ENCODE measurements around the gene PCSK5.
"Not testable (repeated sequence)": the region's sequence is repeated elsewhere in the genome, so short reads cannot be mapped to it uniquely, and the experiment has no call there.

PCSK5 gene

DNA sequence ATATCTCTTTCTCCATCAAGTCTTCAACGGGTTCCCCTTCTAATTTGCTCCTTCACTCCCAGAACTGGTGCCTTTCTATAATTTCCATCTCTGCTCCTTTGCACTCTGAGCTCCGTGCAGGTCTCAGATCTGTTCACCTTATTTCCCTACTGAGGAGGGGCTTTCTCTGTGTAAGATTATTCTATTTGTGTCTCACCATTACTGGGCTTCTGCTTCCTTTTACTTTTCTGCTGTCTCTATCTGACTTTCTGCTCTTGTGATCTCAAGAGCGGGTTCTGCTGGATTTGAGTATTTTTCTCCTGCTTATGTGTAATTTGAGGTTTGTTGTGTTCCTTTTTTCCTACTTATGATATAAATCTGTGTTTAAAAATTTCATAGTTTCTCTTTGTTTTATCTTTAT lies 117.5 kb downstream of the PCSK5 start:
- no peak for DNase-seq (ENCODE audit: low spot score)

DNA sequence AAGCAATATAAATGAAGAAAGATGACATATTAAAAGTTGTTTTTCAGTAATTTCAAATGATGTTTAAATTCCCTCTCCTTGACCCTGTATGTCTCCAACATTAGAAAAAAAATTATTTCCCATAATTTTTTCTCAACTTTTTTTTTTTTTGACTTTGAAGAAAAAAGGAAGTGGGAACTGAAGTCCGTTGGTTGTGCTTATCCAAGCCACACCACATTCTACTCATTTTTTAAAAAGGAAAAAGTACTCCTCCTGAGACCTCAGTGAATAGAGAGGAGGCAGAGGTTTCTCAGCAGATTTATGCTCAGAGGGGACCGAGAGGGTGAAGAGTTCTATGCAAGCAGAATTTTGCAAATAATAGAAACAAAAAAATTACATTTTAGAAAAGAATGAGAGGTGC lies 123.3 kb downstream of the PCSK5 start:
- no peak for DNase-seq (ENCODE audit: low spot score)

GRCh38 chr9:76018235-76018634 lies 127.8 kb downstream of the PCSK5 start:
- no peak for DNase-seq (ENCODE audit: low spot score)

- no peak for DNase-seq (ENCODE audit: low spot score)
Observed at GRCh38 chr9:76018761-76019160, 128.3 kb downstream of the PCSK5 start.

GRCh38 chr9:76020652-76021051 lies 130.2 kb downstream of the PCSK5 start:
- no peak for DNase-seq (ENCODE audit: low spot score)

DNA sequence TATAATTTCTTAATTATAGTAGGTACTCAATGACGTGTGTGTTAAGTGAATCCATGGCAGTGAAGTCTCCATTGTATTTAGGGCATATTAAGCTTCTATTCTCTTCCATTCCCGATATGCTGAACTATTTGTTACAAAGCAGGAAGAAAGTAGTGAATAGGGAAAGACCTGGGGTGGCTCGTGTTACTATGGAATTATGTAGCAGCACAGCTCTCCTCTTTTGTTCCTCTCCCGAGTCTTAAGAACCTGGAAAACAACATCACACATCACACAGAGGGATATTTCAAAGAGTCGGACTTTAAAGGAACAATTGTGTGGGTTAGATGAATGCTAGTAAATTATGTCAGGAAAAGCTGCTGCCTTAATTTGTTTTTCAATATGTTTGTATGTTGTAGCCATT lies 131.8 kb downstream of the PCSK5 start:
- no peak for DNase-seq (ENCODE audit: low spot score)

- DNase-seq (ENCODE audit: low spot score): no peak
Observed at GRCh38 chr9:76023715-76024195, 133.3 kb downstream of the PCSK5 start.

DNA sequence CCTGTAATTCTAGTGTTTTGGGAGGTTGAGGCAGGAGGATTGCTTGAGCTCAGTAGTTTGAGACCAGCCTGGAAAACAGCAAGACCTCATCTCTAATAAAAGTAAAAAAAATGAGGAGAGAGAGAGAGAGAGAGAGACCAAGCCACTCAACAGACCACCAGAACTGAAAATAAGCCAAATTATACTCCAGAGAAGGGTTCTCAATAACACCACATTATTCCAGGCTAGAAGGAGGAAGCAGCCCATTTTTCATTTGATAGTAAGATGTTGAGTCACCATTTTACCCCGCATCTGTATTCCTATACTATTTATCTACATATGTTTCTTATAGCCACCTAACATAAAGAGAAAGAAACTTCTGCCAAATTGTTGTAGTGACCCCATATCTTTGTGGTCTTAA lies 134.8 kb downstream of the PCSK5 start:
- DNase-seq (ENCODE audit: low spot score): no peak

DNA sequence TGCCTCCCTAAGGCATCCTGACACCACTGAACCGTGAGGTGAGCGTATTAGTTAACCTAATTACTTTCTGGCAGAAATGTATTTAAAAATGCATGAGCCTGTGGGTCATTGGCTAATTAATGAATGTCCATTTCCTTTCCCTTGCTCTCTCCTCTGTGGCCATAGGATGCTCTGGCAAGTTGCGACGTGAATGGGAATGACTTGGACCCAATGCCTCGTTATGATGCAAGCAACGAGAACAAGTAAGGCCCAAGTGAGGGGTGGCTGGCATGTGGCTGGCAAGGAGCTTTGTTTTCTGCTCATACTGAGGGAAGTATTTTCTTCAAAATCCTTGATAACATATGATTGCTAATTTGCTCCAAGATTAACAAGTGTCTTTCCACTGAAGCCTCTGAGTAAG lies 136.3 kb downstream of the PCSK5 start:
- no peak for DNase-seq (ENCODE audit: low spot score)

DNA sequence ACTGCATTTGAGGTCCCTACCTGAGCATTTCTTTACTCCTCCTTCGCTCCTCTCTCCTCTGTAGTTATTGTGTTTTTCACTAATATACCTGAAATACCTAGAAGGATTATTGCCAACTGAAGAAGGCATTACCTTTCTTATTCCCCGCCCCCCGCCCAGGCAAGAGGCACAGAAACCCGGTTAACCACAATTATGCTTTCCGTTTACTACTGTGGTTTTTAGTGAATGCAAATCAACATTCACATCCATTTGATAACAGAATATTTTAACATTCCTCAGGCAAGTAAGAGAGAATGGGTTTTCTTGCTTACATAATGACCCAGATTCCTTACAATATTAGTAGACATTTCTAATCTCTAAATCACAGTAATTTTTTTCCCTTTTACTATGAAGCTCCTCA lies 136.9 kb downstream of the PCSK5 start:
- no peak for DNase-seq (ENCODE audit: low spot score)

- no peak for DNase-seq (ENCODE audit: low spot score)
Observed at GRCh38 chr9:76027861-76028260, 137.4 kb downstream of the PCSK5 start.

DNA sequence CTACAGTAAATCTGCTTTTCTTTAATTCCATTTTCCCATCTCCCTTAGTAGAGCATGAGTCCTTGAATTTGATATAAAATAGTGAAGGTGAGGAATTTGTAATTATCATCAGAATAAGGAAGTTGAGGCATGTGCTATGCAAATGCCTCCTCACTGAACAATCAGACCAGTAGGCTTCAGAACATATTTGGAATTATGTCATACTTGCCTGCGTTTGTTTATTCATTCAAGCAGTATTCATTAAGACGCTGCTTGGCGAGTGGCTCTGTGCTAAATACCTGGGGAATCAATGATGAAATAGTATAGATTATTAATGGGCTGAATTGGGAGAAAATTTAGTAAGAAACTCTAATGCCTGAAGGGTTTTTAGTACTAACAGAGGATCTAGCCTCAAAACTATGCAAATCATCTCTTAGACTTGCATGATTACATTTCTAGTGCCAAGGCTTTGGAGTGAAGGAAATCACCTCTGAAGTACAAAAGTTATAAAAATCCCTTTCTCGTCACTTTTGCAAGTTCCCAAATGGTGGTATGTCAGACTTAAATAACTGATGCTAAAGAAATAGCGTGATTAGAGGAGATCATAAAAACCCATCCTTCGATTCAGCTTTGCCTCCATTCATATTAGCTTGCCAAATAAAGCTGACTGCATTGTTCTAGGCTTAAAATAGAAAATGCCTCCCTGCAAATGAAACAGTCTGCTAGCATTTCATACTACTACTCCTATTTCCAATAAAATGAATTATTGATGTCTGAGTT lies 141.7 kb downstream of the PCSK5 start:
- no peak for DNase-seq (ENCODE audit: low spot score)

DNA sequence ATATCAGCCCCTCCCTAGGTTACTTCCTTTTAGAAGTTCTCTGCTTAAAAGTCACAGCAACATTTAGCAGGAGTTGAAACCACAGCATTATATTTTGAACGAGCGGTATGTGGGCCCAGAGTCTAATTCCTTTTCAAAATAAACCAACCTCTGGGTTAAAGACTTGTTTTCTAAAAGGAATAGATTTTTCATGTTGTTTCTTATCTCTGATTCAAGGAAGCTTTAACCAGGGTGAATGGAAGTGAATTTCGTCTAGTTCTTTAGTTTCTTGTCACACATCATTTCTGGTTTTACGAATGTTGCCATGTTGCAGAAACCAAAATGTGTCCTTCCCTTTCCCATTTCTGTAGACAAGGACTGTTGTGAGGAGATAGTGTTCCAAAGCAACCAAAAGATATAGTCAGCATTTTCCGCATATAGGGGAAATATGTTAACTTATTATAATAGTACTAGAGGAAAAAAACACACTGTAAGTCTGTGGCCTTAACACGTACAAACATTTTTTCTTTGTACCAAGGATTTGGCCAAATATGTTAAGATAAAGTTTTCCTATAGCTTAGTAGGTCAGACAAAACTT lies 142.4 kb downstream of the PCSK5 start:
- DNase-seq (ENCODE audit: low spot score): no peak

DNA sequence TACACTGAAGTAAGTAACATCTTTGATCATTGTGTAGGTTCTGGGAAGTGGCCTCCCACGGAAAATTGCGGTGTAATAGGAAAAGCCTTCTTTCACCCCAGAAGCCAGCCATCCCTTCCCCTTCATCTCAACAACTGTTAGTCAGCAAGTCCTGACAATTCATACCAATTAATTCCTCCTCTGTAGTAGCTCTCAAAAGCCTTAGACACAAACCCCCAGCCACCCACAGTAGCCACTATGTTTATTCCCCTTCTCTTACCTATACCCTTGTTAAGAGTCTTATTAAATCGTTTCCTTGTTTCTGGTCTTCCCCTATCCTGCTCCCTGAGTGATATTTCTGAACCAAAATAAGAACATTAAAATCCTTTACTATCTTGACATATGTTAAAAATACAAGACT lies 143.6 kb downstream of the PCSK5 start:
- DNase-seq (ENCODE audit: low spot score): no peak

DNA sequence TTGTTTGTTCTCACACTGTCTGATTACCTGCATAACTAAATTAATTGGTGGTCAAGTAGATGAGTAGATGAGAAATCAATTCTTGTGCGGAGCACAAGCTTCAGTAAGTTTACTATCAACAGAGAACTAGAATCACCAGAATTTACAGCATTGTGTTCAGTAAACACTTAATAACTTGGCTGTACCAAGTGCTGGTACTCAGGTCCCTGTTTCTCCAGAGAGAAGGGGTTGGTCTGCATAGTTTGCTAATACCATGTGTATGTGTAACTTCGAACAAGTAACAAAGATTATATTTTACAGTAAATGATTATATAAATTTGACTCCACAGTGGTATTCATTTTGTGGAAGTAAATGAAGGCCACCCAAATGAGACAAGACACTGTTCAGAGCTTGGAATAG lies 146.3 kb downstream of the PCSK5 start:
- DNase-seq (ENCODE audit: low spot score): no peak

DNA sequence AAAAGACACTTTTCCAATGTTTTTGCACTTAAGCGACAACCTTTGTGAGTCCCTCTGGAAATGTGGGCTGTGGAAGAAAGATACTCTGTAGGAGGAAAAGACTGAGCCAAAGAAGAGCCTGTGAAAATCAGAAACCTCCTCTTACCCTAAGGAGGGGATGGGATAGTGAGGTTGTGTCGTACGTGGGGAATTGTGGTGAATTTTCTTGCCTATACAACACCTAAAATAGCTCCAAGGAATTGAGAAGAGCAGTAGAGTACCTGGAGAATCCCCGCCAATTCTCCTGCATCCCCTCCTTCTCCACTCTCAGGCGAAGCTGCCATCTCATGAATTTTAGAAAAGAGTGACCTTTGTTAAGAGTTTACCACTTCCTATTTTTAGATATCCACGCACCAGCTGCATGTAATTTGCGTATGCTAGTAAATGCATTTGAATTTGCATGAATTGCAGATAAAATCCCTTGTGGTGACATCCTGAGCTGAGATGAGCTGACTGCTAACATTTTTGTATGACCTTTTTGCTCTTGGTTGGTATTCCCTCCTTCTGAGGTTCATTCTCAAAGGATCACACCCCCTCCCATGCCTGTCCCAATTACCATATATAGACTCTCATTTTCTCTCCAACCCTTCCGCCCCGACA lies 147.2 kb downstream of the PCSK5 start:
- DNase-seq (ENCODE audit: low spot score): no peak

- DNase-seq (ENCODE audit: low spot score): no peak
Observed at GRCh38 chr9:76038431-76038830, 148.0 kb downstream of the PCSK5 start.

DNA sequence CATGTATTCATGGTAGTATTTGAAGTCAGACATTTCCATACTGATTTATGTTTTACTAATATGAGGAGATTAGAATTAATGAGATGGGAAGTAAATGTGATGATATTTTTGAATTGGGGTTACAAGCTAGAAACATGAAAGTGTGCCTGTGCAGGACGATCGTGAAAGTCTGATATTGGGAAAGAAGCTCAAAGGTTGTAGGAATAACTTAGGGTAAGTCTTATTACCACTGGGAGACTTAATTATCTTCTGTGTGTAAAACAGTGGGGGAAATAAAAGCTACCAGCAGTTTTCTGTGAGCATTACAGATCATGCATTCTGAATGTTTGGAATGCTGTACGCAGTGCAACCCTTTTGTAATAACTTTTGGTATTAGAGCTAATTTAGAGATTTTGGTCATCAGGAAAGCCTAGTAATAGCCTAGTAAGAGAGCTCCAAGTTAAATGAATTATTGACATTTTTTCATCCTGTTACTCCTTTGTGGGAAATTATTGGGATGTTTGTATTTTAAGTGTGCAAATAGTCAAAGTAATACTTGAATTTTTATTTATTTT lies 153.9 kb downstream of the PCSK5 start:
- DNase-seq (ENCODE audit: low spot score): no peak

GRCh38 chr9:76045221-76045620 lies 154.7 kb downstream of the PCSK5 start:
- DNase-seq (ENCODE audit: low spot score): no peak

GRCh38 chr9:76049341-76049740 lies 158.9 kb downstream of the PCSK5 start:
- no peak for DNase-seq (ENCODE audit: low spot score)

GRCh38 chr9:76067696-76068095 lies 177.2 kb downstream of the PCSK5 start:
- no peak for DNase-seq (ENCODE audit: low spot score)

GRCh38 chr9:76077537-76077936 lies 187.1 kb downstream of the PCSK5 start:
- no peak for DNase-seq (ENCODE audit: low spot score)

DNA sequence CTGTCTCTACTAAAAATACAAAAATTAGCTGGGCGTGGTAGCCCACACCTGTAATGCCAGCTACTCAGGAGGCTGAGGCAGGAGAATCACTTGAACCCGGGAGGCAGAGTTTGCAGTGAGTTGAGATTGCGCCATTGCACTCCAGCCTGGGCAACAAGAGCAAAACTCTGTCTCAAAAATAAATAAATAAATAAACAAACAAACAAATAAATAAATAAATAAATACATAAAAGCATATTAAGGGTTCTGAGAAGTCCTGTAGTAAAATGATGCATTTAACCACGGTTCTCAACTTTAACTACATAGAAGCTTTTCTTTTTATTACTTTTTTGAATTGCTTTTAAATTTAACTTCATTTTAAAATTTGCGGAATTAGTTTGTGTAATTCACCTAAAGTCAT lies 190.8 kb downstream of the PCSK5 start:
- not testable (repeated sequence) for DNase-seq (ENCODE audit: low spot score)
